NCI-H1417 treated with DMSO at 0.1 percent for 48 hours (cell line): Measurements from ENCODE around the gene ALDH1A3.

Experiments
- DNase-seq: peaks from one replicate; lab custom pipeline; 2025; lab: John Stamatoyannopoulos, UW

ALDH1A3 gene

DNA sequence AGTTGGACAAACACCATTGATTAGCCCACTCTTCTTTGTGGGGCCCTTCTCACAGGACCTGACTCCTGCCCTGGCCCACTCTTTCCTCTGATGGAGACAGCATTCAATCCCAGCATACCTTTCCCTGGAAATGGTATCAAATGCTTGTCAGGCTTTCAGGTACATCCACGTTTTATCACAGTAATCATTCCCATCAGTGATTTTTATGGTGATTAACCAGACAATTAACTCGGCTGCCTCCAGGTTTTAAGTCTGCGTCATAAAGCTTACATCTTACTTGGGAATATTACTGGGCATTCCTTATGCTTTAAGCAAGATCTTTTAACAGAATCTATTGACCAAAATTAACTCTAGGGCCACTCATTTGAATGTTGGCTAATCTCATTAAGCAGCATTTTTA, 72.9 kb downstream of the ALDH1A3 start:
- DNase-seq = no peak

DNA sequence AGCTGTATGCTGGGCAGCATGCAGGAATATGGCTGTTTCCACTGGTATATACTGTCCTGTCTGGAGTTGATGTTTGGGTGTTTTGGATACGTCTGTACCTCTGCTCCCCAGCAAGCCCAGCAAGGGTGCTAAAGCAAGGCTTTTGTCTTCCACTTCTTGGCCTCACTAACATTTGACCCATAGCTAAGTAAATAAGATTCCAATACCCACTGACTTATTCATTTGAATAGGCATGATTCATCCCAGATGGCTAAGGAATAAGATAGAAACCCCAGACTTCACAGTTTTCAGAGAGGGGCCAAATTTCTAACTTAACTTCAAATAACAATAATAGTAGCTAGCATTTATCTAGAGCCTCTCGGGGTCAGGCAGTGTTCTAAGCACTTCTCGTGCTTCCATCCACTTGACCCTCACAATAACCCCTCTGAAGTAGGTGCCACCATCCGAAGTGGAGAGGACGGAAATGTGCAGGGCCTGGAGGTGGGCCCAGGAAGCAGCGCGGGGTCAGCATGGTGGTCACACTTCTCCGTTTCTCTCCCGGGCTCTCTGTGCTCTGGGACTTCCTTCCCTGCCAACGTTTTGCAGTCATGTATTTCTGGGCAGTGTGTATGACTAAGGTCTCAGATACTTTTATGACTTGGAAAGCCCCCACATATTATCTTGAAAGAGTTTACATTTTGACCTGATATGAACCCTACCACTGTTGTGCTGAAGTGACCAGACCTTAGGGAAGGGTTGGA, 78.9 kb downstream of the ALDH1A3 start:
- DNase-seq = no peak

DNA sequence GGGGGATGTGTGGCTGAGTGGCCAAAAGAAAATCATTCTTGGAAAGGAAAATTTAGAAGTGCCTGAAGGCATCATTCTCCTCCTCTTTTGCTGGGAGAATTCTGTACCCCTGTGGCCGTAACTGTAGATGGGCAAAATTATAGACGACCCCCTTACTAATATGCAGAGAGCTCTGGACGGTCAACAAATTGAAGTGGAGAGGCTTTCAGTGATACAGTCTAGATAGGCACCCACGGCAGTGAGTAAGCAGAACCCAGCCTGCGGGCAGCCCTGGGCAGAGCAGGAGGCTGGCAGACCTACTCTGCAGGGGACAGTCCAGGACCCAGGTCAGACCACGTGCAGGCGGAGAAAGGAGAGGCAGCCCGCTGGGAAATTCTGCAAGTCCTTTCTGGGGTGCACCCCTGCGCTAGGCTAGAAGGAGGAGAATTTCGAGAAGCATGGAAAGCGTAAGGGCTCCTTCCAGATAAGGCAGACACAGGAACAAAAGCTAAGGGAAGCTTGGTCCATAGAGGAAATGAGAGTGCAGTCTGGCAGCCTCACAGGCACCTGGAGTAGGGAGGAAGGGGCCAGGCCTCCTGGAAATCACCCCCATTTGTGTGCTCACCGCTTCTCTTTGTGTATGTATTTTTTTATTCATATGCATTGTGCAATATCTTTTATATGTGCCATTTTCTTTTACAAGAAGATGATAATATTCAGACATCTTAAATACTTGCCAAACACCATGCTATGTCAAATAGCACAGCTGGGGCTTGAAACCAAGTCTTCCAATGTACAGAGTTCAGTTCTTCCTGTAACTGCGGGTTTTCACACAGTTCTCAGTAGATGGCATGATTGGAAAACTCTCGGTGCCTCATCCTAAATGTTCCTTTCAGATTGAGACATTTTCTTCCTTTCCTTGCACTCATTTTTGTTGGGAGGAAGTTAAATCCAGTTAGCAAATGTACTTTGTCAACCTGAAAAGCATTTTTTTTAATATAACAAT, 79.7 kb downstream of the ALDH1A3 start:
- no peak for DNase-seq
